OCI-LY7 (cell line): ENCODE measurements around the gene NHLRC2.

ENCODE experiments used
- CTCF ChIP-seq: fragments of 200-600 bp; sonication (generic); conservative IDR thresholded peaks from 2 replicates; pipeline ENCODE4 v1.5.1; 2014; ENCODE audit warnings: mild to moderate bottlenecking, antibody characterized with exemption, low read length, moderate library complexity, mixed read lengths
- EZH2phosphoT487 ChIP-seq: fragments of 200-600 bp; sonication (generic); IDR thresholded peaks from 2 replicates; pipeline ENCODE4 v1.6.1; 2018; ENCODE audit warnings: low read depth, borderline replicate concordance, mild to moderate bottlenecking, mixed run types, antibody characterized with exemption, low read length, moderate library complexity, mixed read lengths

GRCh38 chr10:113917636-113918035 lies 63.2 kb downstream of the NHLRC2 start:
- TF ChIP-seq CTCF (no peak), EZH2phosphoT487 (no peak)
